ENCODE results near the gene GALNT15. TPM values are rescaled to one million over a fixed set of nuclear protein-coding genes. Genes with fewer than 3 reads are reported as not detected.

GALNT15 gene
- polyA plus RNA-seq, 1 donor = 0.78 TPM

DNA sequence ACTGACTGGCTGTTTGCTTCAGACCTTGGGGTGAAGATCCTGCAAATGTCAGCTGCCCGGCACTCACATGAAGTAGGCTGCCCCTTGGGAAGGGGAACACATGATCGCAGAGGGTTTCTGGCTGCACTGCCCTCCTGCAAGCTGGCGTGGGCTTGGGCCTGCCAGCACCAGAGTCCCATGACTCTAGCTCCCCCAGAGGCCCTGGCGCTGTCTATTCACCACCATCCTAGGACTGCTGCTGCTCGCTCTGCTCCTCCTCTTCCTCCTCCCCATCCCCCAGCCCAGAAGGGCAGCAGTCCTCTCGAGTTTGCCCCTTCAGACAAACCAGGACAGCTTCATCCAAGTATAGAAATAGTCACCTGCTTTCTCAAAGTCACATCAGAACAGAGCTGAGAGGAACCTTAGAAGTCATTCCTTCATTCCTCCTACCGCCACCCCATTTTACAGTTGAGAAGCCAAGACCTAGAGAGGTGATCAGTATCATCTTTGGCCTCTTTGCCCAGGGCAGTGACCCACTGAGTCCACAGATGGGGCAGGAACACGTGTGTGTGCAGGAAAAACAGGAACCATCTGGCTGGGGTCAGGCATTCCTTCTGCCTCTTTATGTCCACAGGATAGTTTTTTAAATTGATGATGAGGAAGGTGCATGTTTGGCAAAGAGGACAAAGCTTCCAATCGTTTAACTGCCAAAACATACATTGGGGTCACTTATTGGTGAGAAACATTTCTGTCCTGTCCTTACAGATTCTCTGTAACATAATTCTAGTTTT lies 77.0 kb downstream of the GALNT15 start:
- H3K9me3 ChIP-seq (ENCODE audit: control insufficient read depth, low read depth, low read length) = no peaks in the 10 kb centered on the region
- H3K4me1 ChIP-seq (ENCODE audit: control insufficient read depth, insufficient read depth, low read length) = peaks cover 27% of the 10 kb centered on the region
- H3K36me3 ChIP-seq (ENCODE audit: control insufficient read depth, insufficient read depth, low read length) = no peaks in the 10 kb centered on the region
- no CpG with 5 or more reads among the region's 9 CpGs for WGBS (ENCODE audit: insufficient coverage, low lambda C conversion rate)
- no peak overlapping the region for H3K4me3 ChIP-seq (ENCODE audit: low read length)
- peak overlapping the region; percentile 89 for H3K27ac ChIP-seq (ENCODE audit: low read length)
- no peak for DNase-seq
- H3K27me3 ChIP-seq (ENCODE audit: control insufficient read depth, insufficient read depth, low read length) = no peaks in the 10 kb centered on the region

DNA sequence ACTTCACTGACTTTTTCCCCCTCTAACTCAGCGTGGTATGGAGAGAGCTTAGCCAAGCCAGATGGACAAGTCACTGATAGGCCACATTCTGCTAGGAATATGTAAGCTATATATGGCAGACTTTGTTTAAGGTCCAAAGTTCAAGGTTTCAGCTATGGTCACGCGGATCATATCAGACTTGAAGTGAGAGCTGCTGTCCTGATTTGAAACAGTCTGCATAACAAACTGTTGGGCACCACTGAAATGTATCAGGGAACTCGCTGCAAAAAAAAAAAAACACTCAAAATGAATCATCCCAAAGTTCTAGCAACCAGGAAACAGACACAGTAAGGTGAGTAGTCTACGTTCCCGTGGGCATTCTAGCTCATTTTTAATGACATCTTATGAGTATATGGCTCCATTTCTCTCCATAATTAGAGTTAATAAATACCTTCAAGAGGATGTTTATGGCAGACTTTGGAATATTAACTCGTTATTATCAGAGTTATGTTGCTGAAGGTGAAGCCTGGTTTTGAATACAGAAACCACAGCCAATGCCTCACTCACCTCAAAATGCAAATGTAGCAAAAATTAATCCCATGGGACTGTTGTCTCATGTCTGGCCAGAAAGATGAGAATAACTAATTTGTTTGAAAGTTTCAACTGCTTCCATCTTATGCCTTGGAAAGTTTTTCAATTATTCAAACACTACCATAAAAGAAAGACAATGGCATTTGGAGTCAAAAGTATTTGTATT lies 77.9 kb downstream of the GALNT15 start:
- Histone ChIP-seq H3K27me3 (ENCODE audit: control insufficient read depth, insufficient read depth, low read length) (no peaks in the 10 kb centered on the region), H3K9me3 (ENCODE audit: control insufficient read depth, low read depth, low read length) (no peaks in the 10 kb centered on the region), H3K27ac (ENCODE audit: low read length) (peak overlapping the region; percentile 89), H3K36me3 (ENCODE audit: control insufficient read depth, insufficient read depth, low read length) (no peaks in the 10 kb centered on the region), H3K4me3 (ENCODE audit: low read length) (no peak overlapping the region), H3K4me1 (ENCODE audit: control insufficient read depth, insufficient read depth, low read length) (peaks cover 27% of the 10 kb centered on the region)
- WGBS (ENCODE audit: insufficient coverage, low lambda C conversion rate) = 40% methylated on average over 1 of the region's 7 CpGs
- DNase-seq = peak; percentile 84 to 96

DNA sequence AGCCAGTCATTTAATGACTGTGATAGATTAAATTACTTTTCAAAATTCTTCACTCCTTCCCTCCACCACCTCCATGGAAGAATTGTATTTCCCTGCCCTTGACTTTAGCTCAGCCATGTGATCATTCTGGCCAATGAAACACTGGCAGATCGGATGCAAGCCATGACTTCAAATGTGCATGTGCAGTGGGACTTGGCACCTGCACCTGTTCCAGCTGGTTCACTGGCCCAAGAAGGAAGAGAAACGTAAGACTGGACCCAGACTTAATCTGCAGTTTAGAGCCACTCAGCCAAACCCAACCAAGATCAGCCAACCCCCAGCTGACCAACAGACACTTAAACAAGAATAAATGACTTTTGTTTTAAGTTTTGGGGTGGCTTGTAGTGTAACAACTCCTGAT lies 78.5 kb downstream of the GALNT15 start:
- peak overlapping the region; percentile 89 for H3K27ac ChIP-seq (ENCODE audit: low read length)
- peak in 1 of 2 donors; percentile 17 for DNase-seq
- no peaks in the 10 kb centered on the region for H3K9me3 ChIP-seq (ENCODE audit: control insufficient read depth, low read depth, low read length)

DNA sequence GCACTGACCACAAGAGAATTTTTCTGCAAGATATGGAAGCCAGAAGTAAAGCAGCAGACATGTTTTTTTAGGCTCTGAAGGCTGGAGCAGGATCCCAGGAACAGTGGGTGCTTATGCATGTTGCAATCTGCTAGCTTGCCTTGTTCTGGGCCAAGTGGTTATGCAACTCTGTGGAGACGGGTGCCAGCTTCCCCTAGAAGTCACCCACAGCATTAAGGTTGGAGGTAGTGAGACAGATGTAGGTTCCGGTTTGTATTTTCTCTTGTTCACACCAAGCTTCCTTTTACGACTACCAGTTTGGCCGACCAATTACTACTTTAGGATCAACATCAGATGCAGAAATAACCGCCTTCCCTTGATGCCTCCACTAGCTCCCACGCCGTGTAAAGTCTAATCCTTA lies 79.1 kb downstream of the GALNT15 start:
- Histone ChIP-seq H3K27ac (ENCODE audit: low read length) (peak overlapping the region; percentile 89), H3K4me3 (ENCODE audit: low read length) (no peak overlapping the region), H3K4me1 (ENCODE audit: control insufficient read depth, insufficient read depth, low read length) (peaks cover 27% of the 10 kb centered on the region), H3K36me3 (ENCODE audit: control insufficient read depth, insufficient read depth, low read length) (no peaks in the 10 kb centered on the region), H3K9me3 (ENCODE audit: control insufficient read depth, low read depth, low read length) (no peaks in the 10 kb centered on the region), H3K27me3 (ENCODE audit: control insufficient read depth, insufficient read depth, low read length) (no peaks in the 10 kb centered on the region)
- no peak for DNase-seq
- WGBS (ENCODE audit: insufficient coverage, low lambda C conversion rate) = no CpG with 5 or more reads among the region's 7 CpGs

More for the DNA sequence above, 78.5 kb downstream of the GALNT15 start:
- Histone ChIP-seq H3K27me3 (ENCODE audit: control insufficient read depth, insufficient read depth, low read length) (no peaks in the 10 kb centered on the region), H3K4me1 (ENCODE audit: control insufficient read depth, insufficient read depth, low read length) (peaks cover 27% of the 10 kb centered on the region), H3K36me3 (ENCODE audit: control insufficient read depth, insufficient read depth, low read length) (no peaks in the 10 kb centered on the region), H3K4me3 (ENCODE audit: low read length) (no peak overlapping the region)
- WGBS (ENCODE audit: insufficient coverage, low lambda C conversion rate) = no CpG with 5 or more reads among the region's 2 CpGs

DNA sequence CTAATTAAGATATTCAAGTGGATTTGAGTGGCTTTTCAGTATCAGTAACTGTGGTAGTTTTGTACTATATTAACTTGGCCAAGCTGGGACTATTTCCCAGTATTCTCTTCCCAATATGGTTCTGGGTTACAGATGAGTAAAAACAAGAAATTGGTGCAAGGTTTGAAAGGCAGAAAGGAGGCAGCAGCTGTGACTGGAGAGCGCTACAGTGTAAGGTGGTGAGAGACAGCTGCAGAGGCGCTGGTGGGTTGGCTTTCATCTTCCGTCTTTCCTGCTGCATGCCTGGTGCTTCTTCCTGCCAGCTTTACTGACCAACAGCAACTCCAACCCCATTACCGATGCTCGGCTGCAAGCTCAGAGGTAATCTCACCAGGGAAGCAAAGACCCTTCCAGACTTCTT lies 80.4 kb downstream of the GALNT15 start:
- Histone ChIP-seq H3K4me1 (ENCODE audit: control insufficient read depth, insufficient read depth, low read length) (peaks cover 21% of the 10 kb centered on the region), H3K27ac (ENCODE audit: low read length) (no peak overlapping the region), H3K4me3 (ENCODE audit: low read length) (no peak overlapping the region), H3K36me3 (ENCODE audit: control insufficient read depth, insufficient read depth, low read length) (peaks cover 5% of the 10 kb centered on the region), H3K27me3 (ENCODE audit: control insufficient read depth, insufficient read depth, low read length) (no peaks in the 10 kb centered on the region), H3K9me3 (ENCODE audit: control insufficient read depth, low read depth, low read length) (no peaks in the 10 kb centered on the region)
- DNase-seq = no peak
- 83% methylated on average over 1 of the region's 5 CpGs for WGBS (ENCODE audit: insufficient coverage, low lambda C conversion rate)

DNA sequence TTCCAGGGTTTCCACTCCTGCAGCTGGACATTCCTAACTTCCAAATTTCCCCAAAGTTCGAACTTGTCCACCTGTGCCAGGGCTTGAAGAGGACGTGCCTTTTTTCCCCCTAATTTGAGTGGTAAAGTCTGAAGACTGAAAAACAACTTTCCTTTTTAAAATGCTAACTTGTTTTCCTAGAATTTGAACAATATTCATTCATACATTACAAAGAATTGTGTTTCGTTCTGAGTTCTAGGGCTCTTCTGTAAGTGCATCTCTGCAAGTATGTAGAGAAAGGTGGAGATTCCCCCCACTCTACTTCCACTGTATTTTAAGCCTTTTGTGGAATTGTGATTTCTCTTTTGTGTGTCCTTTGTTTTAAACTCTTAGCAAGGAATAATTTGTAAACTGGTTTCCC lies 80.8 kb downstream of the GALNT15 start:
- no peak for DNase-seq
- H3K4me1 ChIP-seq (ENCODE audit: control insufficient read depth, insufficient read depth, low read length) = peaks cover 21% of the 10 kb centered on the region
- 100% methylated on average over 1 of the region's 3 CpGs for WGBS (ENCODE audit: insufficient coverage, low lambda C conversion rate)
- H3K27me3 ChIP-seq (ENCODE audit: control insufficient read depth, insufficient read depth, low read length) = no peaks in the 10 kb centered on the region
- no peaks in the 10 kb centered on the region for H3K9me3 ChIP-seq (ENCODE audit: control insufficient read depth, low read depth, low read length)
- H3K36me3 ChIP-seq (ENCODE audit: control insufficient read depth, insufficient read depth, low read length) = peaks cover 7% of the 10 kb centered on the region
- H3K4me3 ChIP-seq (ENCODE audit: low read length) = no peak overlapping the region
- no peak overlapping the region for H3K27ac ChIP-seq (ENCODE audit: low read length)

DNA sequence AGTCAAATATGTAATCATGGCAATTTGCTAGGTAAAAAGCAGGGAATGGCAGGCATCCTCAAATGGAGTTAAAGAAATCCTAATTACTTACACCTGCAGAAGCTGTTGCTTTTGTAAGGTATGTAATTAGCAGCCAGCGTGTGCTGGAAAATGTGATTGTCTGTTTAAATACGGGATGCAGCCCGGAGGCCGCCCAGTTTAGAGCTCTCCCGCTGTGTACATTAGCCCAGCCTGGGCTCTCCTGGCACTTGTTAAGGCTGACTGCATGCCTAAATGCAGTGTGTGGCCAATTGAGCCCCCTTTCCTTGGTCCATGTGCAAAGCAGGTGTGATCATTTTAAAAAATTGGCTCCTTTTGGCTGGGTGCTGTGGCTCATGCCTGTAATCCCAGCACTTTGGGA lies 81.2 kb downstream of the GALNT15 start:
- H3K27me3 ChIP-seq (ENCODE audit: control insufficient read depth, insufficient read depth, low read length) = no peaks in the 10 kb centered on the region
- H3K4me1 ChIP-seq (ENCODE audit: control insufficient read depth, insufficient read depth, low read length) = peaks cover 21% of the 10 kb centered on the region
- H3K36me3 ChIP-seq (ENCODE audit: control insufficient read depth, insufficient read depth, low read length) = peaks cover 7% of the 10 kb centered on the region
- no peak overlapping the region for H3K27ac ChIP-seq (ENCODE audit: low read length)
- no peak for DNase-seq
- H3K4me3 ChIP-seq (ENCODE audit: low read length) = no peak overlapping the region
- WGBS (ENCODE audit: insufficient coverage, low lambda C conversion rate) = no CpG with 5 or more reads among the region's 5 CpGs
- H3K9me3 ChIP-seq (ENCODE audit: control insufficient read depth, low read depth, low read length) = no peaks in the 10 kb centered on the region

DNA sequence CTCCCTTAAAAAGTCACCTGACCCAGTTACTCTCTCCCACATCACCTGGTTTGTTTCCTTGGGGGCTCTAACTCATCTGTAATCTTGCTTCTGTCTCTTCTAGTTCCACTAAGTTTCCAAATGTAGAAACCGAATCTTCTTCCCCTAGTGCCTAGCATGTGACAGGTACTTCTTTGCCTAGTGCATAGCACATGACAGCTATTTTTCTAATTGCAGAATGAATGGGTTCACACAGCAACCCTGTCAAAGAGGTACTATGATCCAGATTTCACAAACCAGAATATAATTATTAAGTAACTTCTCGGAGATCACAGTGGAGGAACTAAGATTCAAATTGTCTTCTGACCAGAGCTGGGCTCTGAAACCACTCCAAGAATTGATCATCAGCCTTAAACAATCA lies 82.8 kb downstream of the GALNT15 start:
- no peak overlapping the region for H3K27ac ChIP-seq (ENCODE audit: low read length)
- DNase-seq = no peak
- H3K36me3 ChIP-seq (ENCODE audit: control insufficient read depth, insufficient read depth, low read length) = peaks cover 7% of the 10 kb centered on the region
- H3K27me3 ChIP-seq (ENCODE audit: control insufficient read depth, insufficient read depth, low read length) = no peaks in the 10 kb centered on the region
- H3K4me3 ChIP-seq (ENCODE audit: low read length) = no peak overlapping the region
- H3K9me3 ChIP-seq (ENCODE audit: control insufficient read depth, low read depth, low read length) = no peaks in the 10 kb centered on the region
- 100% methylated on average over 1 of the region's 2 CpGs for WGBS (ENCODE audit: insufficient coverage, low lambda C conversion rate)
- H3K4me1 ChIP-seq (ENCODE audit: control insufficient read depth, insufficient read depth, low read length) = peaks cover 11% of the 10 kb centered on the region

DNA sequence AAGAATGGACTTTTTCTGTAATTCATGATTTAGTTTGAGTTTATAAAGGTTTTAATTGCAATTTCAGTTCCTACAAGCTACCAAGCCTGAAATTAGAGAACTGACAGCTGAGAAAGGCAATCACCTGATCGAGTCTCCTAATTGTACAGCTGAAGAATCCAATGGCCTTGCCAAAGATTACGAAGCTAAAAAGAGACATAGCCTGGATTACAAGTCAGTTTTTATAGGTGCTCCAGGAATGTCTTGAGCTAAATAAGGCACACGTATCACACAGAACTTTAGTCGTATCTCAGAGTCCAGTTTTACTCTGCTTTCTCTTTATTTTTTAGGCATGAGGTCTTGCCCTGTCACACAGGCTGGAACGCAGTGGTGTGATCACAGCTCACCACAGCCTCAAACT lies 83.7 kb downstream of the GALNT15 start:
- peaks cover 7% of the 10 kb centered on the region for H3K36me3 ChIP-seq (ENCODE audit: control insufficient read depth, insufficient read depth, low read length)
- peaks cover 5% of the 10 kb centered on the region for H3K4me1 ChIP-seq (ENCODE audit: control insufficient read depth, insufficient read depth, low read length)
- H3K9me3 ChIP-seq (ENCODE audit: control insufficient read depth, low read depth, low read length) = no peaks in the 10 kb centered on the region
- 100% methylated on average over 1 of the region's 5 CpGs for WGBS (ENCODE audit: insufficient coverage, low lambda C conversion rate)
- no peaks in the 10 kb centered on the region for H3K27me3 ChIP-seq (ENCODE audit: control insufficient read depth, insufficient read depth, low read length)
- H3K27ac ChIP-seq (ENCODE audit: low read length) = no peak overlapping the region
- H3K4me3 ChIP-seq (ENCODE audit: low read length) = no peak overlapping the region
- DNase-seq = no peak

DNA sequence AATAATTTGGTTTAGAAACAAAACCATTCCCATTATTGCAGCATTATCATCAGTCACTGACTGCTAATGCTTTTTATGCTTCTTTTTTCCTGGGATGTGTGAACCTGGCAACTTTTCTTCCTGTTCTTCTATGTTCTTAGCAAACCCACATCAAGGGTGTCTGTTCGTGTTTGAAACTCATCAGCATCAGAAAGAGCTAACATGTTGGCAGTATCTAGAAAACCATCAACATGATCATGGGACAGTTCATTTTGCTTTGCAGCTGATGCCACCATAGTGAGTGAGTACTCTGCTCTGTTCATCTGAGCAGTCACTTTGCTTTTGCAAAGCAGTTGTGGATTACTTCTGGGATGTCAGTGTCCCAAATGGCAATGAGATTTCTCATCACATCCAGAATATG lies 84.4 kb downstream of the GALNT15 start:
- Histone ChIP-seq H3K27me3 (ENCODE audit: control insufficient read depth, insufficient read depth, low read length) (no peaks in the 10 kb centered on the region), H3K4me1 (ENCODE audit: control insufficient read depth, insufficient read depth, low read length) (no peaks in the 10 kb centered on the region), H3K4me3 (ENCODE audit: low read length) (no peak overlapping the region), H3K27ac (ENCODE audit: low read length) (no peak overlapping the region), H3K36me3 (ENCODE audit: control insufficient read depth, insufficient read depth, low read length) (peaks cover 7% of the 10 kb centered on the region), H3K9me3 (ENCODE audit: control insufficient read depth, low read depth, low read length) (no peaks in the 10 kb centered on the region)
- DNase-seq = no peak
- no CpG with 5 or more reads among the region's 1 CpG for WGBS (ENCODE audit: insufficient coverage, low lambda C conversion rate)

Measured in large intestine (tissue), 3 donors.